ENCODE results near the gene SCAP.
"Not testable (repeated sequence)": the region's sequence is repeated elsewhere in the genome, so short reads cannot be mapped to it uniquely, and the experiment has no call there.

Gene SCAP

GRCh38 chr3:47475570-47476329, at the start of gene SCAP:
TSS of gene SCAP (minus strand) at chr3:47475941. CDS start at chr3:47442993, 32,948 bp downstream.
- DNase-seq (ENCODE audit: low read depth in 2 of 2): peak; percentile 91 to 92

- no peak for DNase-seq (ENCODE audit: low read depth in 2 of 2)
Observed at GRCh38 chr3:47523310-47524073, 47.8 kb upstream of the SCAP start.

- peak; percentile 64 to 66 for DNase-seq (ENCODE audit: low read depth in 2 of 2)
Observed at GRCh38 chr3:47522082-47522987, 46.6 kb upstream of the SCAP start.

- no peak for DNase-seq (ENCODE audit: low read depth in 2 of 2)
Observed at GRCh38 chr3:47520756-47521155, 45.0 kb upstream of the SCAP start.

GRCh38 chr3:47517937-47518336, 42.2 kb upstream of the SCAP start:
- no peak for DNase-seq (ENCODE audit: low read depth in 2 of 2)

- DNase-seq (ENCODE audit: low read depth in 2 of 2): no peak
Observed at GRCh38 chr3:47515864-47516319, 40.2 kb upstream of the SCAP start.

- DNase-seq (ENCODE audit: low read depth in 2 of 2): no peak
Observed at GRCh38 chr3:47515100-47515499, 39.4 kb upstream of the SCAP start.

- DNase-seq (ENCODE audit: low read depth in 2 of 2): peak; percentile 96
Observed at GRCh38 chr3:47513125-47513929, 37.6 kb upstream of the SCAP start, which contains the start of gene ELP6. TSS of gene ELP6 (minus strand) at chr3:47513712. CDS start at chr3:47513590, 122 bp downstream.

GRCh38 chr3:47512416-47513124, 36.8 kb upstream of the SCAP start:
- DNase-seq (ENCODE audit: low read depth in 2 of 2): no peak

- DNase-seq (ENCODE audit: low read depth in 2 of 2): not testable (repeated sequence)
Observed at GRCh38 chr3:47505267-47505666, 29.5 kb upstream of the SCAP start.

GRCh38 chr3:47504113-47504512, 28.4 kb upstream of the SCAP start:
- no peak for DNase-seq (ENCODE audit: low read depth in 2 of 2)

GRCh38 chr3:47503033-47503432, 27.3 kb upstream of the SCAP start:
- DNase-seq (ENCODE audit: low read depth in 2 of 2): no peak

- no peak for DNase-seq (ENCODE audit: low read depth in 2 of 2)
Observed at GRCh38 chr3:47496892-47497291, 21.2 kb upstream of the SCAP start.

- DNase-seq (ENCODE audit: low read depth in 2 of 2): no peak
Observed at GRCh38 chr3:47495886-47496285, 20.1 kb upstream of the SCAP start.

GRCh38 chr3:47495111-47495510, 19.4 kb upstream of the SCAP start:
- DNase-seq (ENCODE audit: low read depth in 2 of 2): no peak

GRCh38 chr3:47491777-47492176, 16.0 kb upstream of the SCAP start:
- no peak for DNase-seq (ENCODE audit: low read depth in 2 of 2)

GRCh38 chr3:47491186-47491585, 15.4 kb upstream of the SCAP start:
- no peak for DNase-seq (ENCODE audit: low read depth in 2 of 2)

GRCh38 chr3:47487265-47487664, 11.5 kb upstream of the SCAP start:
- DNase-seq (ENCODE audit: low read depth in 2 of 2): no peak

GRCh38 chr3:47485812-47486211, 10.1 kb upstream of the SCAP start:
- no peak for DNase-seq (ENCODE audit: low read depth in 2 of 2)

- DNase-seq (ENCODE audit: low read depth in 2 of 2): no peak
Observed at GRCh38 chr3:47482366-47482765, 6.6 kb upstream of the SCAP start.
